Measurements from ENCODE around the gene PLAC9.

Gene PLAC9

GRCh38 chr10:80161321-80162083 is 29.0 kb downstream of the PLAC9 start:
- peak in 2 of 3 experiments; percentile 37 for DNase-seq

- peak in 2 of 3 experiments; percentile 12 to 13 for DNase-seq
These were observed 31.3 kb downstream of the PLAC9 start for GRCh38 chr10:80163741-80164341.

GRCh38 chr10:80164596-80164995 is 32.1 kb downstream of the PLAC9 start:
- DNase-seq = no peak

GRCh38 chr10:80165173-80165572 is 32.6 kb downstream of the PLAC9 start:
- DNase-seq = no peak

- DNase-seq = no peak
These were observed 34.3 kb downstream of the PLAC9 start for GRCh38 chr10:80166581-80167470.

GRCh38 chr10:80167471-80168161 is 35.1 kb downstream of the PLAC9 start:
- DNase-seq = no peak

GRCh38 chr10:80168162-80168511 is 35.6 kb downstream of the PLAC9 start:
- no peak for DNase-seq

GRCh38 chr10:80168679-80169380 is 36.3 kb downstream of the PLAC9 start:
- no peak for DNase-seq

- DNase-seq = no peak
These were observed 37.5 kb downstream of the PLAC9 start for GRCh38 chr10:80170026-80170425.

- DNase-seq = no peak
These were observed 38.1 kb downstream of the PLAC9 start for GRCh38 chr10:80170641-80171040.

- DNase-seq = peak in 2 of 3 experiments; percentile 54 to 67
These were observed 38.7 kb downstream of the PLAC9 start for GRCh38 chr10:80171248-80171660.

- peak; percentile 24 to 52 (median 52) for DNase-seq
These were observed 40.4 kb downstream of the PLAC9 start for GRCh38 chr10:80172896-80173295.

- DNase-seq = peak; percentile 64 to 76 (median 74)
These were observed 40.9 kb downstream of the PLAC9 start for GRCh38 chr10:80173466-80173865.

GRCh38 chr10:80174641-80175395 is 42.3 kb downstream of the PLAC9 start:
- DNase-seq = no peak

GRCh38 chr10:80176526-80176925 is 44.0 kb downstream of the PLAC9 start:
- DNase-seq = no peak

- peak in 1 of 3 experiments; percentile 0 for DNase-seq
These were observed 45.5 kb downstream of the PLAC9 start for GRCh38 chr10:80177781-80178636.

GRCh38 chr10:80182986-80183385 is 50.5 kb downstream of the PLAC9 start:
- no peak for DNase-seq

GRCh38 chr10:80183436-80183835 is 50.9 kb downstream of the PLAC9 start:
- no peak for DNase-seq

- DNase-seq = no peak
These were observed 51.8 kb downstream of the PLAC9 start for GRCh38 chr10:80184291-80184690.

- no peak for DNase-seq
These were observed 53.2 kb downstream of the PLAC9 start for GRCh38 chr10:80185578-80186299.

Measured in NCI-H1417 (cell line).